GM18505 (cell line): ENCODE results near the gene ITGA6.

Experiments used
- ATAC-seq: cut with Tn5 transposase; IDR thresholded peaks from one replicate; pipeline ENCODE4 v1.9.1; 2021; ENCODE audit not compliant: unreplicated experiment
- POLR2A ChIP-seq: IDR thresholded peaks from 4 replicates; pipeline ENCODE4 v1.6.1; 2011; ENCODE audit warnings: borderline replicate concordance; ENCODE audit not compliant: insufficient read depth, insufficient read length; ENCODE audit errors: extremely low read depth

ITGA6 gene

DNA sequence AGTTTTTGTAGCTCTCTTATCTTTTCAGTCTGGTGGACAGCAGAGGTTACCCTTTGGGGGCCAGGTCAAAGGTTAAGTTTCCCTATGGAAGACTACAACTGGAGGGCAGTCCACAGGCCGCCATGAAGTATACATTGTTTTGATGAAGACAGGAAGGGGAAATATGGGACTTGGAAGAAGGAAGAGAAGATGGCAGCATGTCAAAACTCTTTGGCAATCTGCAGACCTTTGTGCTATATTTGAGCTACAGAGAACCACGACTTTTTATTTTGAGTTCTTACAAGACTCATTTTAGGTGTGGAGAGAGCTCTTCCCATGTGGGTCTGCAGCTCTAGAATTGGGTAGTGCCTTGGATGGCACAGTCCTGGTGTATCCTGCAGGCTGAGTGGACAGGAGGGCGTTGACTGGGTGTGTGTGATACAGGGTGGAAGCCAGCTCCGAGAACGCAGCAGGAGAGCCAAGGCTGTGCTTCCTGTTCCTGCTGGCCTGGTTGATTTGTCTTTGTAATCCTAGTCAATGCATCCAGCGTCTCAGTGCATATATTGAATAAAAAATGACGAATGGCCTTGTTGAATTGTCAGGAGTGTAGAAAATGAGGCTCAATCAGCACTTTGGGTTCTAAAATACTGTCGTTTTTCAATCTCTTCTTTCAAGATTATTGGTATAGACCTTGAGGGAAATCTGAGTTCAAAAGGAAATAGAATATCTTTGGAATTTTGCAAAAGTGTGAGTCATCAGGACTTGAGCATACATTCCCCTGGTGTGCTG is 11.5 kb downstream of the ITGA6 start:
- TF ChIP-seq POLR2A, result no peak
- ATAC-seq, result no peak

DNA sequence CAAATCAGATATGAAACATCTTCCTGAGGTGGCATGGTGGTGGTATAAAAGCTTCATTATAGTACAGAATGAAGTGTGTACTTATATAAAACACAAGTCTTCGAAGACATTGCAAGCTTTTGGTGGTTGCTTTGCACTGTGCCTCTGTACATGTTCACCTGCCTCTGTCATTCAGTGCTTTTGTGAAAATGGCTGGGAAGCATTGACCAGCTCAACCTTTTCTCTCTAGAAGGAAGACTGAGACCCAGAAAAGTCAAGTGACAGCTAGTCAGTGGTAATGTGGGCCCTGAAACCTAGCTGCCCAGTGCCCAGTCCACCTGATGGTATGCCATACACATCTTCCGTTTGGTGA is 12.1 kb downstream of the ITGA6 start:
- ATAC-seq, result no peak
- no peak for TF ChIP-seq POLR2A

DNA sequence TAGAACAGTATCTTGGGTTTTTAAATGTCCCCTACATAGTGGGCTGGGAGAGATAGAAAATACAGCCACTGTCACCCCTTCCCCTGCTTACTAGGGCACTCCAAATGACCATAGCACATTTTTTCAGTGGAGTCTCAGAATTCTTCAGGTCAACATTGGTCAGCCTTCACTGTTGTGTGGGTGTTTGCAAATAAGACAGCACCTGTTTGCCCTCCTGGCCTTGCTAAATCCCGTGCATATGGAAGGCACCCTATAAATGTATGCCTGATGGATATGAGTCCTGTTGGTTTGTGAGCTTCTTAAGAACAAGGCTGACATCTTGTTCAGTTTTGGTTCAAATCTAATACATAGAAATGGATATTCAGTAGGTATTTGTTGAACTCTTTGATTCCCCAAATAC is 12.5 kb downstream of the ITGA6 start:
- no peak for ATAC-seq
- no peak for TF ChIP-seq POLR2A

DNA sequence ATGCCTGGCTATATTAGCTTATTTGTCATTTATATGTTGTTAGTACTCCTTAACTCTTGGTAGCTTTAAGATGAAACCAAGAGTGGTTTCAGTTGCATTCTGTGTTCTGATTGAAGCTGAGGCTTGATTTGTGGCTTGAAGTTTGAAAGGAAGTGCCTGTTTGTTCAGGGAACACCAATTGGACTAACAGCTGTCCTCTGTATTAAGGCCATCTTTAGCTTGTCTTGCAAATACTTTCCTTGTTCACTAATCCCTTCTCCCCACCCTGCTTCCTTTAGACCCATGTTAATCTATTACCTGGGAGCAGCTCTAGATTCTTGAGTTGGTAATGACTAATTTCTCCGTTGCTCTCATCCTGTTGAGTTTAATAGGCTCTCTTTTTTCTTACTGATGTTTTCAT is 13.4 kb downstream of the ITGA6 start:
- ATAC-seq, result no peak
- TF ChIP-seq POLR2A, result no peak

DNA sequence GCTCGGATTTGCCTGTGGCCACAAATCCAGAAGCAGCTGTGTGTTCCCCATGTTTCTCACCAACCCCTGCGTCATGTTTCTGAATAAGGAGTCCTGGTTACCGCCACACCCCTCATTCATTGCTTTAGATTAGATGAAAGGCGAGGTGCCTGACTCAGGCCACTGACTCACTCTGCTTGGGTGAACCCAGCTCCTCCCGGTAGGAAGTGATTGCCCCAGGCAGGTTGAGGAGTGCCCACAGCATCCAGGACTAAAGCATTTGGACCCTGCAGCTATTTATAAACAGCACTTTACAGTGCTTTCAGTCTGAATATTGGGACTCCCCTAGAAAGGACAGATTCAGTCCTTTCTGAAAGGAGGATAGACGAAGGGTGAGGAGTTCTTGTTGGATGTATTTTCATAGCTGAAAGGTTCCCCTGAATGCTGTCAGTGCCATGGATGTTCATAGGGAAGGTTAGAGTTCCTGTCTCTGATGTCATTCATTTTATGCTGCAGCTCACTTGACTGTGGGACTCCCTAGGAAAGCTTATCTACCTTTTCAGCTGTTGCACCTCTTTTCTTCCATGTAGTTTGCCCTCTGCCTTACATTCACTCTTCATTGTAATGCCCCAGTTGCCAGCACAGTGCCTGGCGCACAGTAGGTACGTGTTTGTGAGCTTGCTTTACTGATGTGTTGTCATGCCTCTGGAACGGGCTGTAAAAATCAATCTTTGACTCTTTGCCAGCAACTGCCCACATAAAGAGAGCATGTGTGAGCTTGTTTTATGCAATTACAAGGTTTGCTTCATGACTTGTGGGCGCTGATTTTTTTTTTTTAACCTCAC is 14.9 kb downstream of the ITGA6 start:
- TF ChIP-seq POLR2A, result no peak
- no peak for ATAC-seq

DNA sequence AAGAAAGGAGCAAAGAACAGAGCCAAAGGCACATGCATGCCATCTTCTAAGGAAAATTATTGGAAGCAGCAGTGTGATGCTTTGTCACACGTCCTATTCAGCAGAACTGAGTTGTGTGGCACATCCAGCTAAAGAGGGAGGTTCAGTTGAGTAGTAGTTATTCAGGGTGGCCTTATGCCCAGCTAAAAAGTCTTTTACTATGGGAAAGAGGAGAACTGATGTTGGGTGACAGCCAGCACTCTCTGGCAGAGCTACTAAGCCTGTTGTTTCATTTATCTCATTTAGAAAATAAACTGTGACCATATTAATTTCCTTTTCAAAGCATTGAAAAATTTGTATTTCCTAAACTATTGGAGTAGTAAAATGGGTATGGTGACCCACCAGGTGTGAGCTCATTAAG is 18.5 kb downstream of the ITGA6 start:
- ATAC-seq, result no peak
- no peak for TF ChIP-seq POLR2A

DNA sequence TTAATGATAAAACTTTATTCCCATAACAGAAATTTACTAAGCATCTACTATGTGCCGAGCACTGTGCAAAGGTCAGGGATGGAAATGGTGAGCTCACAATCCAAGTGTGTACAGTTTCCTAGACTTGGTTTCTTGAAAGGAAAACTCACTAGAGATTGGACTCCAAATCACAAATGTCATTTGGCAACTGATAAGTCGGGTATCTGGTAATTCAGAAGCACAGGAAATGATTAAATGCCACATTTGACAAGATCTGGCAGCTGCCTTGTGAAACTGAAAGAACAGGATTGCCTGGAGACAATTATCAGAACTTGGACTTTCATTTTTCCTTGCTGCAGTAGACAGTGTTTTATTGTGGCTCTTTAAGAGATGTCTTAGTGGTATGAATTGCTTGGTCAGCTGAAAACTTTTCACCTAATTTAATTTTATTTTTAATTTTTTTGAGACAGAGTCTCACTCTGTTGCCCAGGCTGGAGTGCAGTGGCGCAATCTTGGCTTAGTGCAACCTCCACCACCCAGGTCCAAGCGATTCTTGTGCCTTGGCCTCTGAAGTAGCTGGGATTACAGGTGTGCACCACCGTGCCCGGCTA is 19.2 kb downstream of the ITGA6 start:
- no peak for TF ChIP-seq POLR2A
- ATAC-seq, result no peak

DNA sequence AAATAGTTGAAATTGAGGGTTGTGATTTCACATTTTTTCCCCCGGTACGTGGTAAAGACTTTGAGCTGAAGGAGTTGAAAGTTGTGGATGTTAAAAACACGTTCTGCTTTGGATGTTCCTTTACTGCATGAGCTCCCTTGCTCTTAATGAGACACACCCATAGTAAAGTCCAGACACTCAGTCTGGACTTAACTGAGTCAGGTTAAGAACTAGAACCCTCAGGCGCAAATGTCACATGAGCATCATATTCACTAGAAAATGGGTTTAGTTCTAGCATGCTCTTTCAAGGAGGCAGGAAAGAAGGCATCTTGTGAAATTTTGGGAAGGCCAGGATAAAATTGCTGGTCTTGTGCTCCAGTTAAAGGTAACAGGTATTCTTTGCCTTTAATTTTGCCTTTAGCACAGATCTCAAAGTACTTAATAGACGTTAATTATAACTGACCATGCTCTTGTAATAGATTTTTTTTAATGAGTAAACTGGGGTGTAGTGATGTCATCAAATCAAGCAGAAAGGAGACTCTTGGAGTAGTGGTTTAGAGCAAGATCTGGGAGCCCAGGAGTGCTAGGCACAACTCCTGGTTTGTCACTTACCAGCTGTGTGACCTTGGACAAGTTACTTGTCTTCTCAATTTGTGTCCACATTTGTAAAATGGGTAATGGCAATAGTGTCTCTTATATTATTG is 20.6 kb downstream of the ITGA6 start:
- no peak for ATAC-seq
- no peak for TF ChIP-seq POLR2A

DNA sequence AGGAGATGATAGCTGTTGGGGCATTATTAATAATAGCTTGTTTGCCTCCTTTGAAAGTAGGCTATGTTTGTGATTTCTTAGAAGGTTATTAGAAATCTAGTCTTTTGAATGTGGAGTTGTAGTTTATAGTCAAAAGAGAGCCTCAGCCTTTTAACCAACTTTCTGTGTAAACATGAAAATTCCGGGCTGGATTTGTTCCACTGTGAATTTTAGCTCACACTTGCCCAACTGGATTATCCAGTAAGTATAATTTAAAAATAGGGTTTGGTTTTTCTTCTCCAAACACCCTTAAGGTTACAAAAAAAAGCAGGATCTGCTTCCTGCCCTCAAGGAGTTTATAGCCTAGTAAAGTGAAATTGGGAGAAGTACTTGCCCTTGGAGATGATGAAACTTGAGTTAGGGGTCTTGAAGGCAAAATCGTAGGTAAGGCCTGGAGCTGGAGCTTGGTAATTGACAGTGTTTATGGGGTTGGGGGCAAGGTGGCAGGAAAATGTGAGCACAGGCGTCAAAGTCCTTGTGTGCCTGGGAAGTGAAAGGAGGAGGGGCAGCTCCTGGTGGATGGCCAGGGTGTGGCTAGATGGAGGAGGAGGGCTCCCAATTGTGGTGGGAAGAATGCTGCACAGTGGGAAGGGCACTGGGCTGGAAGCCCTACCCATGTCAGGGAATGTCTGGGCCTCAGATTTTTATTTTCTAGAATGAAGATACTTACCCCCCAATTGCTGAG is 21.3 kb downstream of the ITGA6 start:
- ATAC-seq, result no peak
- TF ChIP-seq POLR2A, result no peak

DNA sequence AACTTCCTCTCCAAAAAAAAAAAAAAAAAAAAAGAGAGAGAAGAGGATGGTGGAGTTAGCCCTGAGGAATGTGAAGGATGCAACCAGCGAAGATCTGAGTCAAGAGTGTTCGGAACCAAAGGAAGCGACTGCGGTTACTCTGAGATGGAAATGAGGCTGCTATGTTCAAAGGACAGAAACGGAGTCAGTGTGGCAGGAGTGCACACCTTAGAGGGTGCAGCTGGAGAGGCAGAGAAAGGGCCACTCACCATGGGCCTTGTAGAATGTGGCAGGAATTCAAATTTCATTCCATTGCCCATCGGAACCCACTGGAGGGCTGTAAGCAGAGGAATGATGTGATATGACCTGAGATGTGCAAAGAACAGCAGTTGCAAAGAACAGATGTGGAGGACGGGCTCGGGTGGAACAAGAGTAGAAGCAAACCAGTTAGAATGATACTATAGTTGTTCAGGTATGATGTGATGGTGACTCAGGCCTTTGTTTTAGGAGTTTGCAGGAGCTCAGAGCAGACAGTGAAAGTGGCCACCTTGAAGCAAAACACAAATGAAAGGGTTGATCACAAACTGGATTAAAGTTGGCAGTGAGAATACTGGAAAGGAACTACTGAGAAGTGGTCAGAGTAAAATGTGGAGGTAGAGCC is 22.6 kb downstream of the ITGA6 start:
- ATAC-seq, result no peak
- no peak for TF ChIP-seq POLR2A

DNA sequence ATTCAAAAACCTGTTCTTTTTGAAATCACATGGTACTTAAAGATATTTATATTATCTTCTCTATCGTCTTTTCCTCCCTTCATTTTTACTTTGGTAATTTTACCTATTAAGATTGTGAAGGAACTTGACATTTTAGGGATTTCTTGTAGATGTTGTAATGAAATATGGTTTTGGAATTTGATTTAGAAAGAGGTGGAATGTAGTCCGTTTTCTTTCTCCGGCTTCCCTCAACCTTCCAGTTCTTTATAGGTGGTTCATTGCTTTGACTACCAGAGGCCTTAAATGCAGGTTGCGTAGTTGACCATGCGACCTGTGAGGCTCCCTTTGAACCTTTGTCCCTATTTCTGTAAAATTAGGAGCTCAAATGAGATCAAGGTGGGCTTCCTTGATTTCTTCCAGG is 24.5 kb downstream of the ITGA6 start:
- no peak for ATAC-seq
- TF ChIP-seq POLR2A, result no peak

DNA sequence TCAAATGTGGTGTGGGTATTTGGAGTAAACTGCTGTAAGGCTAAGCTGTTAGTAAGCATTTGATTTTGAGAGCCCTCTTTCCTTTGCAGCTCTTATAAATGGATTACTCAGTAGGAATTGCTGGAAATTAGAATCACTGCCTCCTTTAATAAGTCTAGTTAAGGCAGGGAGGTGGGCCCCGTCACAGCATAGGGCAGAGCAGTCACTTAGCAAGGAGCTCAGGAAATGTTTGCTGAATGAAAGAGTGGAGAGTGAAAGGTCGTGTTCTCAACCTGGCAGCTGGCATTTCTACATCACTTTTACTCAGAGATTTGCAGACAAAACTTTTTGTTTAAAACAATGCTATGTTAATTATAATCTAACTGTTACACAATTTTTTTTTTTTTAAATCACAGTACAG is 25.5 kb downstream of the ITGA6 start:
- ATAC-seq, result no peak
- no peak for TF ChIP-seq POLR2A
